A673 (cell line): ENCODE measurements around the gene TENM4. TPM values are rescaled to one million over a fixed set of nuclear protein-coding genes. Genes with fewer than 3 reads are reported as not detected.

ENCODE experiments used
- BruUV-seq: library from RNA; stranded (reverse); fragments of 400-500 nt; replicated peaks from 2 replicates; lab custom pipeline; 2021; lab: Mats Ljungman, UMichigan
- CTCF ChIA-PET: fragments of 300-600 bp; sonication (Branson Sonifier 250); formaldehyde crosslinking; loops from one replicate; lab custom pipeline; 2022; ENCODE audit warnings: antibody characterized with exemption; lab: Charles Lee
- POLR2A ChIA-PET: fragments of 300-600 bp; sonication (Branson Sonifier 250); formaldehyde crosslinking; loops from one replicate; lab custom pipeline; 2022; ENCODE audit warnings: antibody characterized with exemption; ENCODE audit not compliant: low non-redundant PET; lab: Charles Lee
- DNase-seq: peaks from one replicate; pipeline ENCODE4 v3.0.0-alpha.2; 2015; ENCODE audit warnings: low spot score
- H3K27ac ChIP-seq: fragments of 200-600 bp; sonication (generic); 2 replicates; pipeline ENCODE4 v1.5.1; 2016; ENCODE audit warnings: mixed run types, low read depth, mild to moderate bottlenecking, mixed read lengths, antibody characterized with exemption, low read length; ENCODE audit not compliant: poor library complexity, severe bottlenecking
- H3K27me3 ChIP-seq: fragments of 200-600 bp; sonication (generic); replicated peaks from 2 replicates; pipeline ENCODE4 v1.6.1; 2017; ENCODE audit warnings: mixed run types, low read depth, mild to moderate bottlenecking, mixed read lengths, antibody characterized with exemption, low read length; ENCODE audit not compliant: insufficient read depth, poor library complexity
- H3K36me3 ChIP-seq: fragments of 200-600 bp; sonication (generic); 2 replicates; pipeline ENCODE4 v1.6.1; 2016; ENCODE audit warnings: mixed run types, mild to moderate bottlenecking, mixed read lengths, antibody characterized with exemption, low read length; ENCODE audit not compliant: insufficient read depth, poor library complexity, severe bottlenecking
- H3K4me1 ChIP-seq: fragments of 200-600 bp; sonication (generic); 2 replicates; pipeline ENCODE4 v1.6.1; 2017; ENCODE audit warnings: mixed run types, mild to moderate bottlenecking, mixed read lengths, antibody characterized with exemption, low read length; ENCODE audit not compliant: insufficient read depth, poor library complexity, severe bottlenecking
- H3K4me3 ChIP-seq: fragments of 200-600 bp; sonication (generic); 2 replicates; pipeline ENCODE4 v1.5.1; 2016; ENCODE audit warnings: low read depth, mixed run types, mild to moderate bottlenecking, mixed read lengths, low read length; ENCODE audit not compliant: poor library complexity, severe bottlenecking
- H3K9me3 ChIP-seq: fragments of 200-600 bp; sonication (generic); 2 replicates; pipeline ENCODE4 v1.6.1; 2016; ENCODE audit warnings: mixed run types, low read depth, mild to moderate bottlenecking, mixed read lengths, antibody characterized with exemption, low read length; ENCODE audit not compliant: poor library complexity, severe bottlenecking
- EZH2 ChIP-seq: fragments of 200-600 bp; sonication (generic); IDR thresholded peaks from 2 replicates; pipeline ENCODE4 v1.6.1; 2017; ENCODE audit warnings: borderline replicate concordance, low read depth, mild to moderate bottlenecking, mixed read lengths, antibody characterized with exemption, low read length; ENCODE audit not compliant: poor library complexity, severe bottlenecking
- intact Hi-C: fragments of 100-400 bp; cut with micrococcal nuclease; formaldehyde crosslinking; loops from one replicate; pipeline ENCODE4 v1.10.0; 2022; ENCODE audit not compliant: unreplicated experiment
- total RNA-seq: library from RNA; stranded (reverse); gene quantifications from 2 replicates; pipeline ENCODE4 v1.2.3, GENCODE V29; 2021
- TF ChIP-seq, protein P1 (sequence below): fragments of 300-800, 200-600 bp; sonication (generic); conservative IDR thresholded peaks from 2 replicates; pipeline ENCODE4 v1.5.1; 2017; ENCODE audit warnings: low read depth, mild to moderate bottlenecking, antibody characterized with exemption, low read length, moderate library complexity, mixed read lengths

TENM4 gene
- total RNA-seq, 1 experiment from 2014 or later: 0.11 TPM

DNA sequence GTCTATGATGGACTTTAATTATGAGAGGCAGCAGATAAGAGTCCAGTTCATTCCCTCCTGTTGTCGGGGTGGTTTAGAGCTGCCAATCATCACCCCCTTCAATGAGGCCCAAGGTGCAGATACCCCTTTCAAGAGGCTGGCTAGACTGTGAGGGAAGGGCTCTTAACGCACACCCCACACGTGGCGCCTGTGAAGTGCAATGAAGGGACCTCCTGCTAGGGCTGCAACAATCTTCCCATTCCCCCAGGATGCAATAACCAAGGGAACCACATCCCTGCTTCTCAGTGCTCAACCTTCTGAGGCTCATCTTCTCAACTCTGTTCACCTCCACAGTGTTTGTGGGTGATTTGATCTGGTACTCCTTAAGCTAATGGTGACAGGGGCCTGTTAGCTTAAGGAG is 19.0 kb downstream of the TENM4 start:
- Histone ChIP-seq H3K9me3 (no peaks in the 10 kb centered on the region), H3K27me3 (peaks cover 4% of the 10 kb centered on the region), H3K4me1 (no peaks in the 10 kb centered on the region), H3K27ac (no peak overlapping the region), H3K36me3 (no peaks in the 10 kb centered on the region), H3K4me3 (no peak overlapping the region)
- CTCF ChIA-PET: no interaction called here
- POLR2A ChIA-PET: no interaction called here
- no peak for DNase-seq
- BruUV-seq: no TSS peak
- TF ChIP-seq, protein P1, sequence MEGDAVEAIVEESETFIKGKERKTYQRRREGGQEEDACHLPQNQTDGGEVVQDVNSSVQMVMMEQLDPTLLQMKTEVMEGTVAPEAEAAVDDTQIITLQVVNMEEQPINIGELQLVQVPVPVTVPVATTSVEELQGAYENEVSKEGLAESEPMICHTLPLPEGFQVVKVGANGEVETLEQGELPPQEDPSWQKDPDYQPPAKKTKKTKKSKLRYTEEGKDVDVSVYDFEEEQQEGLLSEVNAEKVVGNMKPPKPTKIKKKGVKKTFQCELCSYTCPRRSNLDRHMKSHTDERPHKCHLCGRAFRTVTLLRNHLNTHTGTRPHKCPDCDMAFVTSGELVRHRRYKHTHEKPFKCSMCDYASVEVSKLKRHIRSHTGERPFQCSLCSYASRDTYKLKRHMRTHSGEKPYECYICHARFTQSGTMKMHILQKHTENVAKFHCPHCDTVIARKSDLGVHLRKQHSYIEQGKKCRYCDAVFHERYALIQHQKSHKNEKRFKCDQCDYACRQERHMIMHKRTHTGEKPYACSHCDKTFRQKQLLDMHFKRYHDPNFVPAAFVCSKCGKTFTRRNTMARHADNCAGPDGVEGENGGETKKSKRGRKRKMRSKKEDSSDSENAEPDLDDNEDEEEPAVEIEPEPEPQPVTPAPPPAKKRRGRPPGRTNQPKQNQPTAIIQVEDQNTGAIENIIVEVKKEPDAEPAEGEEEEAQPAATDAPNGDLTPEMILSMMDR: no peak
- no peak for TF ChIP-seq EZH2
- intact Hi-C loops: no loop called here

DNA sequence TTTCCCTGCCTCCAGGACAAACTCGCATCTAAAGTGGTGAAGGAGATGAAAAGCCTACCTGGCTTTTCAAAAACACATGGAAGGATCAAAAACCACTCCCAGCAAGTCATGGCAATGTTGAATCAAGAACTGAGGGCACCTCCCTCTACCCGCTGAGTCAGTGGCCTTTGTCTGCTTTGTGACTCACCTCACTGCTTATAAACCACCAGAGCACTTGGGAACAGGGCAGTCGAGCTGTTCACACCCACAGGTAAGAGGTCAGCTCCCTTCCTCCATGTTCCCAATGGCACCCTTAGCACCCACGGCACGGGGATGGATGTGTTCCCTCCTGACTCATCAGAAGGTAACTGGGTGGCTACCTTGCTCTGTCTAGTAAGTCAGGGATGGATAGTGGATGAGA is 21.7 kb downstream of the TENM4 start:
- Histone ChIP-seq H3K36me3 (no peaks in the 10 kb centered on the region), H3K4me3 (no peak overlapping the region), H3K9me3 (no peaks in the 10 kb centered on the region), H3K27me3 (peaks cover 4% of the 10 kb centered on the region), H3K4me1 (no peaks in the 10 kb centered on the region), H3K27ac (no peak overlapping the region)
- no TSS peak for BruUV-seq
- TF ChIP-seq EZH2: no peak
- TF ChIP-seq, protein P1: no peak
- CTCF ChIA-PET: no interaction called here
- no peak for DNase-seq
- POLR2A ChIA-PET: no interaction called here
- intact Hi-C loops: no loop called here

DNA sequence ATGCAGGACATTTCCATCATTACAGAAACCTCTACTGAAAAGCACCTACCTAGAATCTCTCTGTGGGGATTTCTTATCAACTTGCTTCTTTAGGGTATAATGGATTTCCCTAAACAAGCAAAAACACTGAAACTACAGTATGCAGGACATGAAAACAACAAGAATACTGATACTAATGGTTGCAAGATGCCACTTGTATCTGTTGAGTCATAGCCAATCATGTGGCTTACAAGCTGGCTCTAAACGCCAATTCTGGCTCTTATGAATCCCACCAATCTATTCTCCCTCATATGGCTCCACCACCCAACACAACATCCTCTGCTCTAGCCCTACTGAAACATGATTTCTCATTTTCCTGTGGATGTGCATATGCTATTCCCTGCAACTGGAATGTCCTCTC is 22.6 kb downstream of the TENM4 start:
- CTCF ChIA-PET: no interaction called here
- Histone ChIP-seq H3K4me3 (no peak overlapping the region), H3K9me3 (no peaks in the 10 kb centered on the region), H3K27me3 (peaks cover 4% of the 10 kb centered on the region), H3K27ac (no peak overlapping the region), H3K4me1 (no peaks in the 10 kb centered on the region), H3K36me3 (no peaks in the 10 kb centered on the region)
- BruUV-seq: no TSS peak
- POLR2A ChIA-PET: no interaction called here
- intact Hi-C loops: no loop called here
- no peak for TF ChIP-seq EZH2
- TF ChIP-seq, protein P1: no peak
- no peak for DNase-seq
